Keratinocyte (primary cell): ENCODE data around the gene CMTR1. TPM values are rescaled to one million over a fixed set of nuclear protein-coding genes. Genes with fewer than 3 reads are reported as not detected.

Experiments used
- DNase-seq: peaks from one replicate; pipeline ENCODE4 v3.0.0-alpha.2; 2011; ENCODE audit warnings: low read depth, missing footprints, low spot score
- FAIRE-seq: peaks from 2 replicates; lab custom pipeline; 2011; peaks lifted over from hg19 to GRCh38; lab: Jason Lieb, UNC
- H2AFZ ChIP-seq: 2 replicates; pipeline ENCODE4 v1.6.0; 2012; ENCODE audit warnings: low read length, control low read depth, inconsistent platforms; ENCODE audit not compliant: control insufficient read depth
- H3K27ac ChIP-seq: 2 replicates; pipeline ENCODE4 v1.5.1; 2011; ENCODE audit warnings: low read length; ENCODE audit not compliant: control insufficient read depth, insufficient read depth
- H3K27me3 ChIP-seq: 3 replicates; pipeline ENCODE4 v1.6.0; 2011; ENCODE audit warnings: low read length; ENCODE audit not compliant: control insufficient read depth, insufficient read depth; ENCODE audit errors: extremely low read depth
- H3K36me3 ChIP-seq, 2 experiments: 2 replicates in 1 of 2; 3 replicates in 1 of 2; pipeline ENCODE4 v1.5.1; 2011; ENCODE audit warnings: low read length in 2 of 2, mild to moderate bottlenecking in 1 of 2; ENCODE audit not compliant: control insufficient read depth in 2 of 2, insufficient read depth in 2 of 2; ENCODE audit errors: extremely low read depth in 1 of 2
- H3K4me1 ChIP-seq: 3 replicates; pipeline ENCODE4 v1.5.1; 2011; ENCODE audit warnings: low read length; ENCODE audit not compliant: control insufficient read depth, insufficient read depth; ENCODE audit errors: extremely low read depth
- H3K4me2 ChIP-seq: 3 replicates; pipeline ENCODE4 v1.6.0; 2011; ENCODE audit warnings: low read depth, low read length; ENCODE audit not compliant: control insufficient read depth, insufficient read depth; ENCODE audit errors: extremely low read depth
- H3K4me3 ChIP-seq, 3 experiments: fragments of 200-600 bp in 1 of 3; sonication (generic) in 1 of 3; 2 replicates in 2 of 3; 3 replicates in 1 of 3; pipeline ENCODE4 v1.5.1; 2011 to 2016; ENCODE audit warnings: low read length in 3 of 3, mild to moderate bottlenecking in 3 of 3, control low read depth in 2 of 3, inconsistent platforms in 1 of 3, low read depth in 1 of 3, mixed read lengths in 1 of 3, mixed run types in 1 of 3, moderate library complexity in 1 of 3; ENCODE audit not compliant: control insufficient read depth in 2 of 3, insufficient read depth in 2 of 3; ENCODE audit errors: extremely low read depth in 1 of 3
- H3K79me2 ChIP-seq: 2 replicates; pipeline ENCODE4 v1.6.0; 2012; ENCODE audit warnings: low read length; ENCODE audit not compliant: control insufficient read depth, insufficient read depth
- H3K9ac ChIP-seq: 3 replicates; pipeline ENCODE4 v1.6.0; 2011; ENCODE audit warnings: low read length; ENCODE audit not compliant: control insufficient read depth, insufficient read depth; ENCODE audit errors: extremely low read depth
- H3K9me1 ChIP-seq: 3 replicates; pipeline ENCODE4 v1.6.0; 2011; ENCODE audit warnings: low read length; ENCODE audit not compliant: control insufficient read depth, insufficient read depth; ENCODE audit errors: extremely low read depth
- H3K9me3 ChIP-seq: 2 replicates; pipeline ENCODE4 v1.5.1; 2012; ENCODE audit warnings: low read depth, low read length; ENCODE audit not compliant: control insufficient read depth
- H4K20me1 ChIP-seq: 3 replicates; pipeline ENCODE4 v1.6.0; 2011; ENCODE audit warnings: low read length; ENCODE audit not compliant: control insufficient read depth, insufficient read depth; ENCODE audit errors: extremely low read depth
- CTCF ChIP-seq, 3 experiments: IDR thresholded peaks in 1 of 3; conservative IDR thresholded peaks in 1 of 3; optimal IDR thresholded peaks in 1 of 3; 2 replicates in 2 of 3; 3 replicates in 1 of 3; pipeline versions ENCODE3 to v1.5.1; 2011; ENCODE audit warnings: low read length in 3 of 3, mild to moderate bottlenecking in 3 of 3, moderate library complexity in 2 of 3, control low read depth in 1 of 3, inconsistent platforms in 1 of 3; ENCODE audit not compliant: insufficient read depth in 2 of 3; ENCODE audit errors: extremely low read depth in 1 of 3
- EZH2 ChIP-seq: IDR thresholded peaks from one replicate; pipeline ENCODE4 v1.6.1; 2012; ENCODE audit warnings: inconsistent platforms, mild to moderate bottlenecking, low read length, moderate library complexity
- dilution Hi-C: fragments of 300-500 bp; cut with MboI; formaldehyde crosslinking; loops from one replicate; pipeline ENCODE4 v1.7.0; 2020; ENCODE audit warnings: low sequenced_read_pairs; ENCODE audit not compliant: extremely low pct_ligation_motif_present
- polyA plus RNA-seq, 5 experiments: library from polyadenylated mRNA; depleted of rRNA in 3 of 5; stranded (reverse) in 3 of 5; stranded (forward) in 1 of 5; unstranded in 1 of 5; fragments of >200 nt; gene quantifications; 1 replicate in 1 of 5; 2 replicates in 3 of 5; 3 replicates in 1 of 5; pipeline versions ENCODE4 v1.2.1 to v1.2.3, GENCODE V29; 2011 to 2012; ENCODE audit warnings: missing spikeins in 2 of 5, low read depth in 1 of 5, low replicate concordance in 1 of 5

The CMTR1 gene
- polyA plus RNA-seq, 1 donor (not counting 4 experiments of a cell fraction or from before 2014, with no cell fraction given): 24.6 TPM

- H3K27me3 ChIP-seq: no peaks in the 10 kb centered on the region
- no peak overlapping the region for H3K9ac ChIP-seq
- no peak for DNase-seq
- dilution Hi-C loops: no loop called here
- FAIRE-seq: no peak
- peaks cover 4% of the 10 kb centered on the region for H3K4me1 ChIP-seq
- H3K9me3 ChIP-seq: no peaks in the 10 kb centered on the region
- no peaks in the 10 kb centered on the region for H3K9me1 ChIP-seq
- no peak overlapping the region for H3K27ac ChIP-seq
- TF ChIP-seq EZH2 (no peak), CTCF (optimal IDR thresholded peaks at IDR 0.05 in 1 of 3, IDR thresholded peaks at IDR 0.05 in 1 of 3, conservative IDR thresholded peaks at IDR 0.05 in 1 of 3; ENCODE audit: extremely low read depth in 1 of 3, insufficient read depth in 2 of 3, low read length in 3 of 3) (no peak)
- H3K79me2 ChIP-seq: no peaks in the 10 kb centered on the region
- H2AFZ ChIP-seq: no peak overlapping the region
- no peak overlapping the region for H3K4me3 ChIP-seq
- no peaks in the 10 kb centered on the region for H4K20me1 ChIP-seq
- H3K36me3 ChIP-seq: peaks cover 0 to 4% of the 10 kb centered on the region in 2 experiments
- H3K4me2 ChIP-seq: no peak overlapping the region
Measured at GRCh38 chr6:37491830-37492208, 58.8 kb downstream of the CMTR1 start.

- peaks cover 4% of the 10 kb centered on the region for H3K4me1 ChIP-seq
- no peak overlapping the region for H3K4me2 ChIP-seq
- peaks cover 0 to 4% of the 10 kb centered on the region in 2 experiments for H3K36me3 ChIP-seq
- H4K20me1 ChIP-seq: no peaks in the 10 kb centered on the region
- H3K9me1 ChIP-seq: no peaks in the 10 kb centered on the region
- dilution Hi-C loops: no loop called here
- H3K9me3 ChIP-seq: no peaks in the 10 kb centered on the region
- no peak overlapping the region for H3K27ac ChIP-seq
- no peaks in the 10 kb centered on the region for H3K27me3 ChIP-seq
- no peak overlapping the region for H3K9ac ChIP-seq
- TF ChIP-seq CTCF (optimal IDR thresholded peaks at IDR 0.05 in 1 of 3, IDR thresholded peaks at IDR 0.05 in 1 of 3, conservative IDR thresholded peaks at IDR 0.05 in 1 of 3; ENCODE audit: extremely low read depth in 1 of 3, insufficient read depth in 2 of 3, low read length in 3 of 3) (no peak), EZH2 (no peak)
- H3K79me2 ChIP-seq: no peaks in the 10 kb centered on the region
- FAIRE-seq: no peak
- H2AFZ ChIP-seq: no peak overlapping the region
- H3K4me3 ChIP-seq: no peak overlapping the region
- no peak for DNase-seq
Measured at GRCh38 chr6:37492236-37492972, 59.4 kb downstream of the CMTR1 start.
